Fibroblast of lung (primary cell): Measurements from ENCODE around the gene TF. TPM values are rescaled to one million over a fixed set of nuclear protein-coding genes. Genes with fewer than 3 reads are reported as not detected.

Experiments used
- DNase-seq, 2 donors: peaks; one replicate each; pipeline versions ENCODE4 v3.0.0 to v3.0.0-alpha.2; 2010; ENCODE audit warnings: low read depth in 2 of 2
- H2AFZ ChIP-seq: 2 replicates; pipeline ENCODE4 v1.5.1; 2012; ENCODE audit warnings: low read length, control low read depth, inconsistent platforms
- H3K27ac ChIP-seq: 2 replicates; pipeline ENCODE4 v1.5.1; 2011; ENCODE audit warnings: low read length, control low read depth; ENCODE audit not compliant: insufficient read depth
- H3K27me3 ChIP-seq: 2 replicates; pipeline ENCODE4 v1.5.1; 2011; ENCODE audit warnings: mild to moderate bottlenecking, low read length; ENCODE audit not compliant: control insufficient read depth, insufficient read depth
- H3K36me3 ChIP-seq: 2 replicates; pipeline ENCODE4 v1.5.1; 2011; ENCODE audit warnings: low read length; ENCODE audit not compliant: control insufficient read depth, insufficient read depth
- H3K4me1 ChIP-seq: 2 replicates; pipeline ENCODE4 v1.5.1; 2011; ENCODE audit warnings: low read length; ENCODE audit not compliant: control insufficient read depth, insufficient read depth; ENCODE audit errors: extremely low read depth
- H3K4me2 ChIP-seq: 2 replicates; pipeline ENCODE4 v1.5.1; 2011; ENCODE audit warnings: low read length, control low read depth; ENCODE audit not compliant: insufficient read depth; ENCODE audit errors: extremely low read depth
- H3K4me3 ChIP-seq, 4 experiments: fragments of 200-600 bp in 1 of 4; sonication (generic) in 1 of 4; replicated peaks in 1 of 4; 2 replicates each; pipeline ENCODE4 v1.5.1; 2011 to 2016; ENCODE audit warnings: low read length in 4 of 4, low read depth in 3 of 4, mild to moderate bottlenecking in 3 of 4, control low read depth in 2 of 4, inconsistent platforms in 1 of 4, mixed read lengths in 1 of 4; ENCODE audit not compliant: insufficient read depth in 1 of 4; ENCODE audit errors: control extremely low read depth in 1 of 4
- H3K79me2 ChIP-seq: 2 replicates; pipeline ENCODE4 v1.5.1; 2012; ENCODE audit warnings: mild to moderate bottlenecking, low read length, inconsistent platforms; ENCODE audit not compliant: control insufficient read depth, insufficient read depth
- H3K9ac ChIP-seq: 2 replicates; pipeline ENCODE4 v1.5.1; 2011; ENCODE audit warnings: mild to moderate bottlenecking, low read length, control low read depth; ENCODE audit not compliant: insufficient read depth
- H3K9me3 ChIP-seq: 2 replicates; pipeline ENCODE4 v1.5.1; 2012; ENCODE audit warnings: low read depth, low read length; ENCODE audit not compliant: control insufficient read depth, insufficient read depth
- H4K20me1 ChIP-seq: 2 replicates; pipeline ENCODE4 v1.5.1; 2011; ENCODE audit warnings: low read length; ENCODE audit not compliant: control insufficient read depth, insufficient read depth; ENCODE audit errors: extremely low read depth
- CTCF ChIP-seq, 2 donors: IDR thresholded peaks in 1 of 2; conservative IDR thresholded peaks in 1 of 2; 1 replicate in 1 of 2; 2 replicates in 1 of 2; pipeline ENCODE4 v1.5.1; 2011 to 2012; ENCODE audit warnings: low read length in 2 of 2, control low read depth in 1 of 2, inconsistent platforms in 1 of 2, low read depth in 1 of 2, mild to moderate bottlenecking in 1 of 2
- EZH2 ChIP-seq: IDR thresholded peaks from 2 replicates; pipeline ENCODE4 v1.5.1; 2012; ENCODE audit warnings: low read length, control low read depth, mild to moderate bottlenecking; ENCODE audit errors: missing control alignments
- polyA plus RNA-seq, 2 donors: library from polyadenylated mRNA; depleted of rRNA in 1 of 2; stranded (reverse) in 1 of 2; unstranded in 1 of 2; fragments of >200 nt; gene quantifications; 2 replicates each; pipeline ENCODE4 v1.2.1, GENCODE V29; 2011 to 2012; ENCODE audit warnings: missing spikeins in 1 of 2
- total RNA-seq: library from RNA; depleted of rRNA; stranded (reverse); fragments of >200 nt; gene quantifications from 2 replicates; pipeline ENCODE4 v1.2.1, GENCODE V29; 2014

Gene TF
- total and polyA plus RNA-seq, 2 donors (not counting 1 experiment from before 2014, with no cell fraction given), result 0.05 to 0.33 TPM

- Histone ChIP-seq H3K27ac (no peak overlapping the region), H2AFZ (no peak overlapping the region), H3K9me3 (no peaks in the 10 kb centered on the region), H3K9ac (no peak overlapping the region), H3K27me3 (no peaks in the 10 kb centered on the region), H3K4me1 (no peaks in the 10 kb centered on the region), H3K36me3 (no peaks in the 10 kb centered on the region), H3K4me2 (no peak overlapping the region), H3K79me2 (no peaks in the 10 kb centered on the region), H3K4me3 (no peak overlapping the region), H4K20me1 (no peaks in the 10 kb centered on the region)
- DNase-seq, result no peak
- TF ChIP-seq EZH2 (no peak), CTCF (conservative IDR thresholded peaks at IDR 0.05 in 1 of 2, IDR thresholded peaks at IDR 0.05 in 1 of 2; ENCODE audit: low read depth in 1 of 2, low read length in 2 of 2) (no peak)
Measured at GRCh38 chr3:133754455-133754854, 8.3 kb downstream of the TF start.

GRCh38 chr3:133754973-133755828 is 9.0 kb downstream of the TF start:
- Histone ChIP-seq H3K4me1 (no peaks in the 10 kb centered on the region), H3K27me3 (no peaks in the 10 kb centered on the region), H3K9me3 (no peaks in the 10 kb centered on the region), H3K79me2 (no peaks in the 10 kb centered on the region), H3K36me3 (no peaks in the 10 kb centered on the region), H3K4me3 (no peak overlapping the region), H4K20me1 (no peaks in the 10 kb centered on the region), H3K27ac (no peak overlapping the region), H3K4me2 (no peak overlapping the region), H3K9ac (no peak overlapping the region), H2AFZ (no peak overlapping the region)
- TF ChIP-seq EZH2, result no peak
- no peak for TF ChIP-seq CTCF (conservative IDR thresholded peaks at IDR 0.05 in 1 of 2, IDR thresholded peaks at IDR 0.05 in 1 of 2; ENCODE audit: low read depth in 1 of 2, low read length in 2 of 2)
- DNase-seq, result no peak

- H3K36me3 ChIP-seq, result no peaks in the 10 kb centered on the region
- H3K27ac ChIP-seq, result no peak overlapping the region
- no peak overlapping the region for H3K4me2 ChIP-seq
- H3K9ac ChIP-seq, result no peak overlapping the region
- H3K79me2 ChIP-seq, result no peaks in the 10 kb centered on the region
- H2AFZ ChIP-seq, result no peak overlapping the region
- no peak for TF ChIP-seq CTCF (conservative IDR thresholded peaks at IDR 0.05 in 1 of 2, IDR thresholded peaks at IDR 0.05 in 1 of 2; ENCODE audit: low read depth in 1 of 2, low read length in 2 of 2)
- TF ChIP-seq EZH2, result no peak
- no peaks in the 10 kb centered on the region for H3K9me3 ChIP-seq
- no peaks in the 10 kb centered on the region for H4K20me1 ChIP-seq
- H3K27me3 ChIP-seq, result no peaks in the 10 kb centered on the region
- no peaks in the 10 kb centered on the region for H3K4me1 ChIP-seq
- H3K4me3 ChIP-seq, result no peak overlapping the region
- DNase-seq, result no peak
Measured at GRCh38 chr3:133756716-133757694, 10.8 kb downstream of the TF start.
